Measurements from ENCODE around the gene AAMDC. TPM values are rescaled to one million over a fixed set of nuclear protein-coding genes. Genes with fewer than 3 reads are reported as not detected.
"Not testable (repeated sequence)": the region's sequence is repeated elsewhere in the genome, so short reads cannot be mapped to it uniquely, and the experiment has no call there.

Gene AAMDC
- polyA plus RNA-seq, 3 donors = 8.9 to 32.9 (median 28.1) TPM

- H4K20me1 ChIP-seq (ENCODE audit: insufficient read depth, low read length); H3K9me3 Mint-ChIP-seq; H2AFZ ChIP-seq (ENCODE audit: insufficient read depth, low read depth, low read length, poor library complexity, severe bottlenecking); H3K4me3 Mint-ChIP-seq; H3K27me3 Mint-ChIP-seq (ENCODE audit: low read depth in 3 of 3); H3K4me1 ChIP-seq (ENCODE audit: control insufficient read depth in 1 of 2, insufficient read depth in 2 of 2, low read length in 2 of 2); H3K27ac Mint-ChIP-seq; DNase-seq; H3K9me3 ChIP-seq (replicated peaks in 1 of 2; ENCODE audit: control insufficient read depth in 1 of 2, insufficient read depth in 1 of 2, low read length in 2 of 2); H3K4me2 ChIP-seq (replicated peaks; ENCODE audit: extremely low read depth, low read length, poor library complexity, severe bottlenecking); H3K27me3 ChIP-seq (ENCODE audit: control insufficient read depth in 2 of 2, insufficient read depth in 2 of 2, low read length in 2 of 2); intact Hi-C loops (cut with micrococcal nuclease); H3K4me3 ChIP-seq (replicated peaks in 1 of 3; ENCODE audit: low read depth in 2 of 3, low read length in 3 of 3); H3K4me1 Mint-ChIP-seq; H3K79me2 ChIP-seq (ENCODE audit: insufficient read depth, low read length); H3K27ac ChIP-seq (ENCODE audit: low read depth in 1 of 2, low read length in 2 of 2); H3K9ac ChIP-seq (ENCODE audit: insufficient read depth, low read length, poor library complexity, severe bottlenecking): not testable (repeated sequence)
- no CpG with 5 or more reads among the region's 1 CpG for WGBS (ENCODE audit: insufficient coverage)
- peaks cover 51 to 79% of the 10 kb centered on the region in 2 donors for H3K36me3 Mint-ChIP-seq
- H3K36me3 ChIP-seq (replicated peaks in 1 of 2; ENCODE audit: control insufficient read depth in 1 of 2, insufficient read depth in 2 of 2, low read length in 2 of 2) = peaks cover 41 to 51% of the 10 kb centered on the region in 2 donors
These were observed 74.0 kb downstream of the AAMDC start for GRCh38 chr11:77894949-77895348.

GRCh38 chr11:77908835-77909234, 87.9 kb downstream of the AAMDC start:
- no CpG with 5 or more reads among the region's 2 CpGs for WGBS (ENCODE audit: insufficient coverage)
- Histone ChIP-seq H3K9me3 (replicated peaks in 1 of 2; ENCODE audit: control insufficient read depth in 1 of 2, insufficient read depth in 1 of 2, low read length in 2 of 2) (no peaks in the 10 kb centered on the region), H3K4me1 (ENCODE audit: control insufficient read depth in 1 of 2, insufficient read depth in 2 of 2, low read length in 2 of 2) (no peaks in the 10 kb centered on the region), H3K79me2 (ENCODE audit: insufficient read depth, low read length) (no peaks in the 10 kb centered on the region), H3K9ac (ENCODE audit: insufficient read depth, low read length, poor library complexity, severe bottlenecking) (no peak overlapping the region), H2AFZ (ENCODE audit: insufficient read depth, low read depth, low read length, poor library complexity, severe bottlenecking) (no peak overlapping the region), H3K27me3 (ENCODE audit: control insufficient read depth in 2 of 2, insufficient read depth in 2 of 2, low read length in 2 of 2) (no peaks in the 10 kb centered on the region), H3K27ac (ENCODE audit: low read depth in 1 of 2, low read length in 2 of 2) (no peak overlapping the region), H3K4me3 (replicated peaks in 1 of 3; ENCODE audit: low read depth in 2 of 3, low read length in 3 of 3) (no peak overlapping the region), H3K4me2 (replicated peaks; ENCODE audit: extremely low read depth, low read length, poor library complexity, severe bottlenecking) (no peak overlapping the region), H3K36me3 (replicated peaks in 1 of 2; ENCODE audit: control insufficient read depth in 1 of 2, insufficient read depth in 2 of 2, low read length in 2 of 2) (peaks cover 34 to 65% of the 10 kb centered on the region in 2 donors), H4K20me1 (ENCODE audit: insufficient read depth, low read length) (no peaks in the 10 kb centered on the region)
- Mint-ChIP-seq H3K9me3 (no peaks in the 10 kb centered on the region), H3K27ac (no peak overlapping the region), H3K4me1 (no peaks in the 10 kb centered on the region), H3K4me3 (no peak overlapping the region), H3K27me3 (ENCODE audit: low read depth in 3 of 3) (no peaks in the 10 kb centered on the region), H3K36me3 (peaks cover 50 to 61% of the 10 kb centered on the region in 2 donors)
- no peak for DNase-seq
- TF ChIP-seq, protein P1, sequence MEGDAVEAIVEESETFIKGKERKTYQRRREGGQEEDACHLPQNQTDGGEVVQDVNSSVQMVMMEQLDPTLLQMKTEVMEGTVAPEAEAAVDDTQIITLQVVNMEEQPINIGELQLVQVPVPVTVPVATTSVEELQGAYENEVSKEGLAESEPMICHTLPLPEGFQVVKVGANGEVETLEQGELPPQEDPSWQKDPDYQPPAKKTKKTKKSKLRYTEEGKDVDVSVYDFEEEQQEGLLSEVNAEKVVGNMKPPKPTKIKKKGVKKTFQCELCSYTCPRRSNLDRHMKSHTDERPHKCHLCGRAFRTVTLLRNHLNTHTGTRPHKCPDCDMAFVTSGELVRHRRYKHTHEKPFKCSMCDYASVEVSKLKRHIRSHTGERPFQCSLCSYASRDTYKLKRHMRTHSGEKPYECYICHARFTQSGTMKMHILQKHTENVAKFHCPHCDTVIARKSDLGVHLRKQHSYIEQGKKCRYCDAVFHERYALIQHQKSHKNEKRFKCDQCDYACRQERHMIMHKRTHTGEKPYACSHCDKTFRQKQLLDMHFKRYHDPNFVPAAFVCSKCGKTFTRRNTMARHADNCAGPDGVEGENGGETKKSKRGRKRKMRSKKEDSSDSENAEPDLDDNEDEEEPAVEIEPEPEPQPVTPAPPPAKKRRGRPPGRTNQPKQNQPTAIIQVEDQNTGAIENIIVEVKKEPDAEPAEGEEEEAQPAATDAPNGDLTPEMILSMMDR (IDR thresholded peaks at IDR 0.05) = no peak
- intact Hi-C loops (cut with micrococcal nuclease) = no loop called here
